GM12878 (cell line): ENCODE data around the gene CKB. TPM values are rescaled to one million over a fixed set of nuclear protein-coding genes. Genes with fewer than 3 reads are reported as not detected.

Experiments
- ATAC-seq: fragments of 200-7000 bp; cut with Tn5 transposase; 3 replicates; pipeline ENCODE4 v1.9.1; 2020; ENCODE audit warnings: mild to moderate bottlenecking, moderate library complexity
- BruUV-seq: library from RNA; stranded (reverse); fragments of 400-500 nt; replicated peaks from 2 replicates; lab custom pipeline; 2021; lab: Mats Ljungman, UMichigan
- CTCF ChIA-PET: fragments of 300-600 bp; sonication (Branson Sonifier 250); formaldehyde crosslinking; extraction: SDS; loops from one replicate; lab custom pipeline; 2021; ENCODE audit warnings: inconsistent platforms; lab: Yijun Ruan, JAX
- POLR2A ChIA-PET: fragments of 350-600 bp; formaldehyde crosslinking; extraction: SDS; loops from one replicate; lab custom pipeline; 2021; ENCODE audit warnings: inconsistent platforms; lab: Charles Lee
- RAD21 ChIA-PET: fragments of 300-600 bp; sonication (Branson Sonifier 250); formaldehyde crosslinking; loops from one replicate; lab custom pipeline; 2023; ENCODE audit warnings: antibody characterized with exemption; ENCODE audit not compliant: unreplicated experiment; lab: Charles Lee
- SMC1A ChIA-PET: fragments of 300-600 bp; sonication (Branson Sonifier 250); formaldehyde crosslinking; loops from one replicate; lab custom pipeline; 2023; ENCODE audit not compliant: unreplicated experiment, uncharacterized antibody; lab: Charles Lee
- DNase-seq: peaks from one replicate; pipeline ENCODE4 v3.0.0-alpha.2; 2011; ENCODE audit warnings: low read depth, low spot score
- FAIRE-seq: peaks from 3 replicates; lab custom pipeline; 2011; peaks lifted over from hg19 to GRCh38; lab: Jason Lieb, UNC
- H2AFZ ChIP-seq: 2 replicates; pipeline ENCODE4 v1.6.0; 2011; ENCODE audit warnings: low read depth, low read length, control low read depth; ENCODE audit not compliant: control insufficient read depth
- H3K27ac ChIP-seq: 2 replicates; pipeline ENCODE4 v1.5.1; 2011; ENCODE audit warnings: control low read depth; ENCODE audit not compliant: control insufficient read depth, insufficient read depth
- H3K27me3 ChIP-seq, 2 experiments: replicated peaks in 1 of 2; 2 replicates each; pipeline versions ENCODE4 v1.6.0 to v1.6.1; 2011; ENCODE audit warnings: low read length in 1 of 2; ENCODE audit not compliant: control insufficient read depth in 2 of 2, insufficient read depth in 2 of 2
- H3K36me3 ChIP-seq, 2 experiments: 2 replicates each; pipeline ENCODE4 v1.5.1; 2011; ENCODE audit warnings: low read length in 1 of 2; ENCODE audit not compliant: control insufficient read depth in 2 of 2, insufficient read depth in 2 of 2
- H3K4me1 ChIP-seq: 2 replicates; pipeline ENCODE4 v1.6.1; 2011; ENCODE audit warnings: mild to moderate bottlenecking, low read length, moderate library complexity, mixed read lengths; ENCODE audit not compliant: control insufficient read depth, insufficient read depth
- H3K4me2 ChIP-seq: 2 replicates; pipeline ENCODE4 v1.6.0; 2011; ENCODE audit warnings: control low read depth; ENCODE audit not compliant: control insufficient read depth, insufficient read depth
- H3K4me3 ChIP-seq: fragments of 200-600 bp; sonication (generic); 2 replicates; pipeline ENCODE4 v1.5.1; 2016
- H3K79me2 ChIP-seq: 2 replicates; pipeline ENCODE4 v1.6.0; 2011; ENCODE audit warnings: low read length; ENCODE audit not compliant: control insufficient read depth, insufficient read depth
- H3K9ac ChIP-seq: 2 replicates; pipeline ENCODE4 v1.8.0; 2011; ENCODE audit warnings: low read length, control low read depth, mixed read lengths; ENCODE audit not compliant: control insufficient read depth, insufficient read depth
- H3K9me3 ChIP-seq: replicated peaks from 3 replicates; pipeline ENCODE4 v1.5.1; 2011; ENCODE audit warnings: mild to moderate bottlenecking, low read length; ENCODE audit not compliant: control insufficient read depth, insufficient read depth
- H4K20me1 ChIP-seq: 2 replicates; pipeline ENCODE4 v1.6.0; 2011; ENCODE audit not compliant: control insufficient read depth, insufficient read depth
- E4F1 ChIP-seq: fragments of 450-650 bp; IDR thresholded peaks from 2 replicates; pipeline ENCODE4 v1.6.1; 2018; ENCODE audit warnings: borderline replicate concordance, mild to moderate bottlenecking; ENCODE audit not compliant: partially characterized antibody
- EZH2 ChIP-seq: IDR thresholded peaks from 2 replicates; pipeline ENCODE4 v1.6.1; 2012; ENCODE audit warnings: low read depth, mild to moderate bottlenecking, control low read depth, inconsistent platforms, low read length, borderline replicate concordance; ENCODE audit not compliant: control insufficient read depth
- JUND ChIP-seq: IDR thresholded peaks from 2 replicates; pipeline ENCODE4 v1.6.1; 2012; ENCODE audit warnings: low read depth, mild to moderate bottlenecking, low read length, improper control_type of control experiment, moderate library complexity
- POLR2A ChIP-seq: IDR thresholded peaks from 2 replicates; pipeline ENCODE4 v1.6.1; 2011; ENCODE audit warnings: low read depth, mild to moderate bottlenecking, low read length
- STAT3 ChIP-seq: IDR thresholded peaks from 2 replicates; pipeline ENCODE4 v1.6.1; 2011; ENCODE audit warnings: low read depth, low read length, improper control_type of control experiment
- SUPT20H ChIP-seq: IDR thresholded peaks from 2 replicates; pipeline ENCODE4 v1.6.1; 2011; ENCODE audit warnings: low read depth, mild to moderate bottlenecking, low read length, moderate library complexity, borderline replicate concordance; ENCODE audit not compliant: control insufficient read depth
- TCF3 ChIP-seq: IDR thresholded peaks from 2 replicates; pipeline ENCODE4 v1.6.1; 2012; ENCODE audit warnings: low read depth, mild to moderate bottlenecking, low read length, borderline replicate concordance; ENCODE audit not compliant: insufficient read depth
- ZBTB33 ChIP-seq: fragments of 450-650 bp; IDR thresholded peaks from 2 replicates; pipeline ENCODE4 v1.6.1; 2017; ENCODE audit warnings: mild to moderate bottlenecking
- ZNF384 ChIP-seq: IDR thresholded peaks from 2 replicates; pipeline ENCODE4 v1.6.1; 2012; ENCODE audit warnings: low read depth, mild to moderate bottlenecking, low read length, improper control_type of control experiment, borderline replicate concordance
- ZNF687 ChIP-seq: fragments of 450-650 bp; IDR thresholded peaks from 2 replicates; pipeline ENCODE4 v1.6.1; 2017; ENCODE audit warnings: mild to moderate bottlenecking, moderate library complexity
- WGBS: methylation state at CpG from one replicate; pipeline ENCODE4 v1.1.6; 2016; ENCODE audit warnings: low lambda C conversion rate; ENCODE audit not compliant: insufficient replicate concordance, insufficient coverage; ENCODE audit errors: missing lambda C conversion rate; 5-methylcytosine and 5-hydroxymethylcytosine counted together
- in situ Hi-C: fragments of 300-500 bp; cut with MboI; formaldehyde crosslinking; loops from 9 replicates; pipeline ENCODE4 v1.14.3; 2018; ENCODE audit warnings: mixed read lengths
- intact Hi-C: fragments of 100-400 bp; cut with micrococcal nuclease; formaldehyde crosslinking; loops from one replicate; pipeline ENCODE4 v1.14.2; 2022; ENCODE audit not compliant: unreplicated experiment
- polyA plus RNA-seq, 11 experiments: library from polyadenylated mRNA; depleted of rRNA in 4 of 11; unstranded in 6 of 11; stranded (reverse) in 5 of 11; fragments of >200 nt; fragmentation: Nextera tagmentation in 4 of 11; fragmentation: Illumina TruSeq in 1 of 11; extraction: Ambion mirVana in 4 of 11; extraction: Trizol in 1 of 11; gene quantifications; 1 replicate in 1 of 11; 2 replicates in 10 of 11; pipeline versions ENCODE4 v1.2.1 to v1.2.3, GENCODE V29; 2011 to 2016; ENCODE audit warnings: inconsistent platforms in 2 of 11, missing spikeins in 2 of 11, low read depth in 1 of 11
- total RNA-seq, 4 experiments: library from RNA; depleted of rRNA in 3 of 4; stranded (reverse); fragments of >200 nt in 3 of 4; fragmentation: Illumina TruSeq in 1 of 4; extraction: Trizol in 1 of 4; gene quantifications; 2 replicates each; pipeline versions ENCODE4 v1.2.1 to v1.2.3, GENCODE V29; 2013 to 2021

The CKB gene
- total and polyA plus RNA-seq, 10 of the 15 experiments (the other 5 are each of a cell fraction or from before 2014, with no cell fraction given): 0.40 to 6.1 (median 2.3) TPM

- no peak for TF ChIP-seq TCF3
Measured at GRCh38 chr14:103531421-103532215, 9.0 kb upstream of the CKB start (continued).

- no TSS peak for BruUV-seq
- Histone ChIP-seq H3K27ac (no peak overlapping the region), H3K4me2 (peak overlapping the region; percentile 85; the same call in 1 of the 2 replicates), H2AFZ (no peak overlapping the region), H3K27me3 (no peaks in the 10 kb centered on the region), H3K4me1 (peaks cover 25% of the 10 kb centered on the region), H3K4me3 (no peak overlapping the region), H3K9ac (no peak overlapping the region), H3K9me3 (no peaks in the 10 kb centered on the region), H4K20me1 (no peaks in the 10 kb centered on the region), H3K79me2 (peaks cover 30% of the 10 kb centered on the region), H3K36me3 (peaks cover 0 to 6% of the 10 kb centered on the region in 2 experiments; a peak in 2 of 4 replicates)
- ChIA-PET CTCF (interaction anchor here (0.6 to 5.3 kb wide), 4 partner anchors 12 to 119 kb away, joined by 3 to 39 read pairs (median 4); no protein-coding TSS in a partner anchor), RAD21 (interaction anchor here (1.4 kb wide), 2 partner anchors 10 to 31 kb away, joined by 5 read pairs; partner anchors contain the start of gene BAG5), POLR2A (no interaction called here), SMC1A (interaction anchor here (0.6 to 1.7 kb wide), 3 partner anchors 29 to 345 kb away, joined by 3 to 4 read pairs (median 3); no protein-coding TSS in a partner anchor)
- 83% methylated on average over 11 of the region's 11 CpGs for WGBS
- intact Hi-C loops (no loop called here), in situ Hi-C loops (no loop called here)
- ATAC-seq: no peak
- no peak for FAIRE-seq
- DNase-seq: no peak
- TF ChIP-seq ZNF687 (no peak), ZNF384 (no peak), ZBTB33 (no peak), SUPT20H (no peak), E4F1 (no peak), EZH2 (no peak), JUND (no peak), POLR2A (no peak), STAT3 (no peak)
Measured at GRCh38 chr14:103530831-103531230, 8.2 kb upstream of the CKB start.
